GM18526 (cell line): ENCODE results near the gene IL13RA2.

Experiments used
- POLR2A ChIP-seq: IDR thresholded peaks from 3 replicates; pipeline ENCODE4 v1.6.1; 2011; ENCODE audit not compliant: insufficient read length; ENCODE audit errors: extremely low read depth

IL13RA2 gene

GRCh38 chrX:115018944-115019343, 1.5 kb upstream of the IL13RA2 start:
- no peak for TF ChIP-seq POLR2A

- no peak for TF ChIP-seq POLR2A
Observed at GRCh38 chrX:115018040-115018647, 728 bp upstream of the IL13RA2 start.

GRCh38 chrX:115013705-115014104, 3.7 kb downstream of the IL13RA2 start:
- TF ChIP-seq POLR2A: no peak

GRCh38 chrX:115011428-115011827, 6.0 kb downstream of the IL13RA2 start:
- TF ChIP-seq POLR2A: no peak

- no peak for TF ChIP-seq POLR2A
Observed at GRCh38 chrX:114999906-115000305, 17.5 kb downstream of the IL13RA2 start.

- TF ChIP-seq POLR2A: no peak
Observed at GRCh38 chrX:114997779-114998178, 19.6 kb downstream of the IL13RA2 start.

GRCh38 chrX:114985967-114986592, 31.3 kb downstream of the IL13RA2 start:
- TF ChIP-seq POLR2A: no peak

GRCh38 chrX:114976292-114976691, 41.1 kb downstream of the IL13RA2 start:
- TF ChIP-seq POLR2A: no peak

GRCh38 chrX:114973013-114973412, 44.4 kb downstream of the IL13RA2 start:
- no peak for TF ChIP-seq POLR2A

GRCh38 chrX:114970806-114971205, 46.6 kb downstream of the IL13RA2 start:
- no peak for TF ChIP-seq POLR2A

GRCh38 chrX:114964374-114964773, 53.0 kb downstream of the IL13RA2 start:
- TF ChIP-seq POLR2A: no peak

GRCh38 chrX:114962209-114962608, 55.2 kb downstream of the IL13RA2 start:
- TF ChIP-seq POLR2A: no peak

GRCh38 chrX:114959729-114960128, 57.7 kb downstream of the IL13RA2 start:
- no peak for TF ChIP-seq POLR2A
